ENCODE results near the gene RHBDD2.

- TF ChIP-seq RARB (CRISPR knock-in tag; IDR thresholded peaks at IDR 0.05): no peak
- no peak for TF ChIP-seq PPARA (CRISPR knock-in tag; IDR thresholded peaks at IDR 0.05; ENCODE audit: borderline replicate concordance)
- no peak for TF ChIP-seq SNAI2 (CRISPR knock-in tag; IDR thresholded peaks at IDR 0.05)
- TF ChIP-seq PATZ1 (CRISPR knock-in tag; IDR thresholded peaks at IDR 0.05; ENCODE audit: borderline replicate concordance): no peak
- no peak for TF ChIP-seq CSDC2 (CRISPR knock-in tag; IDR thresholded peaks at IDR 0.05)
- TF ChIP-seq ZFP3 (CRISPR knock-in tag; IDR thresholded peaks at IDR 0.05): no peak
- TF ChIP-seq ESRRG (CRISPR knock-in tag; IDR thresholded peaks at IDR 0.05): no peak
These were observed 47.9 kb upstream of the RHBDD2 start for GRCh38 chr7:75830978-75831377.

Measured in SK-N-SH treated with all-trans-retinoic acid at 6 μM for 48 hours (cell line).